T1000 (cell line): ENCODE measurements around the gene NT5C.

Experiments
- DNase-seq: peaks from one replicate; lab custom pipeline; 2025; ENCODE audit warnings: mixed read lengths; lab: John Stamatoyannopoulos, UW

NT5C gene

GRCh38 chr17:75093548-75094158 is 37.9 kb downstream of the NT5C start:
- no peak for DNase-seq

GRCh38 chr17:75091855-75092327 is 39.7 kb downstream of the NT5C start:
- no peak for DNase-seq

GRCh38 chr17:75090871-75091854 is 40.4 kb downstream of the NT5C start:
- no peak for DNase-seq

- no peak for DNase-seq
These were observed 42.8 kb downstream of the NT5C start for GRCh38 chr17:75088465-75089417.

GRCh38 chr17:75087558-75088453 is 43.7 kb downstream of the NT5C start, which contains the start of gene SLC16A5:
TSS of gene SLC16A5 (plus strand) at chr17:75087954. CDS start at chr17:75093637, 5,683 bp downstream.
- peak; percentile 25 for DNase-seq

- DNase-seq = no peak
These were observed 44.4 kb downstream of the NT5C start for GRCh38 chr17:75087182-75087557.

GRCh38 chr17:75086496-75087181 is 44.9 kb downstream of the NT5C start:
- no peak for DNase-seq

- no peak for DNase-seq
These were observed 47.4 kb downstream of the NT5C start for GRCh38 chr17:75084039-75084660.

- DNase-seq = no peak
These were observed 48.9 kb downstream of the NT5C start for GRCh38 chr17:75082683-75083082.

- no peak for DNase-seq
These were observed 49.7 kb downstream of the NT5C start for GRCh38 chr17:75081611-75082540.
